Body of pancreas (tissue), 4 donors: ENCODE results near the gene KNOP1.

Experiments used
- CTCF ChIP-seq, 7 experiments: fragments of 450-650 bp in 4 of 7; fragments of 200-600 bp in 3 of 7; sonication (generic) in 3 of 7; IDR thresholded peaks; one replicate each; pipeline ENCODE4 v1.5.1; 2016 to 2019; ENCODE audit warnings: antibody characterized with exemption in 7 of 7
- POLR2A ChIP-seq, 3 donors: fragments of 450-650 bp; IDR thresholded peaks; one replicate each; pipeline ENCODE4 v1.6.1; 2016; ENCODE audit warnings: antibody characterized with exemption in 3 of 3, mild to moderate bottlenecking in 2 of 3

GRCh38 chr16:19718624-19718965, 568 bp upstream of the KNOP1 start:
- TF ChIP-seq CTCF (IDR thresholded peaks at IDR 0.05) (no peak), POLR2A (IDR thresholded peaks at IDR 0.05) (no peak)
